ENCODE data around the gene MAPK8.

MAPK8 gene

DNA sequence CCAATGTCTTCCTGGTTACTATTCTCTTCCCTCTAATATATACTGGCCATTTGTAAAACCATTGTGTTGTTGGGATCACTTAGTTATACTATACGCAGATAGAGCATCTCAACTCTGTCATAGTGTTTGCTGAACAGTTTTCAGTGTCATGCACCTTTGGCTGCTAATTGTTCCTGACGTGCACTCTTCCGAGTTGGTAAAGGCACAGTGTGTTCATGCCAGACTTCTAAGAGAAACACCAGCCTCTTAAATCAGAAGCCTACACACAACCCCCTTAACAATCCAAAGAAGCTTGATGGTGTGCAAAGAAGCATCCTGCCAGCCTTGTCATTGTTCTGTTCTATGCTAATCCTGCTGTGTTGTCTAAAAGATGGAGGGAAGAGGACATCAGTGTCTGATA, 131.1 kb downstream of the MAPK8 start:
- TF ChIP-seq, protein P1, sequence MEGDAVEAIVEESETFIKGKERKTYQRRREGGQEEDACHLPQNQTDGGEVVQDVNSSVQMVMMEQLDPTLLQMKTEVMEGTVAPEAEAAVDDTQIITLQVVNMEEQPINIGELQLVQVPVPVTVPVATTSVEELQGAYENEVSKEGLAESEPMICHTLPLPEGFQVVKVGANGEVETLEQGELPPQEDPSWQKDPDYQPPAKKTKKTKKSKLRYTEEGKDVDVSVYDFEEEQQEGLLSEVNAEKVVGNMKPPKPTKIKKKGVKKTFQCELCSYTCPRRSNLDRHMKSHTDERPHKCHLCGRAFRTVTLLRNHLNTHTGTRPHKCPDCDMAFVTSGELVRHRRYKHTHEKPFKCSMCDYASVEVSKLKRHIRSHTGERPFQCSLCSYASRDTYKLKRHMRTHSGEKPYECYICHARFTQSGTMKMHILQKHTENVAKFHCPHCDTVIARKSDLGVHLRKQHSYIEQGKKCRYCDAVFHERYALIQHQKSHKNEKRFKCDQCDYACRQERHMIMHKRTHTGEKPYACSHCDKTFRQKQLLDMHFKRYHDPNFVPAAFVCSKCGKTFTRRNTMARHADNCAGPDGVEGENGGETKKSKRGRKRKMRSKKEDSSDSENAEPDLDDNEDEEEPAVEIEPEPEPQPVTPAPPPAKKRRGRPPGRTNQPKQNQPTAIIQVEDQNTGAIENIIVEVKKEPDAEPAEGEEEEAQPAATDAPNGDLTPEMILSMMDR (IDR thresholded peaks at IDR 0.05; ENCODE audit: control extremely low read depth, extremely low read depth, low read depth, missing control alignments) = no peak
- POLR2A ChIA-PET = no interaction called here
- DNase-seq (ENCODE audit: extremely low spot score) = no peak
- CTCF ChIA-PET = interaction anchor here (1.1 to 1.5 kb wide), 2 partner anchors 8 to 15 kb away, joined by 3 to 4 read pairs; no protein-coding TSS in a partner anchor

DNA sequence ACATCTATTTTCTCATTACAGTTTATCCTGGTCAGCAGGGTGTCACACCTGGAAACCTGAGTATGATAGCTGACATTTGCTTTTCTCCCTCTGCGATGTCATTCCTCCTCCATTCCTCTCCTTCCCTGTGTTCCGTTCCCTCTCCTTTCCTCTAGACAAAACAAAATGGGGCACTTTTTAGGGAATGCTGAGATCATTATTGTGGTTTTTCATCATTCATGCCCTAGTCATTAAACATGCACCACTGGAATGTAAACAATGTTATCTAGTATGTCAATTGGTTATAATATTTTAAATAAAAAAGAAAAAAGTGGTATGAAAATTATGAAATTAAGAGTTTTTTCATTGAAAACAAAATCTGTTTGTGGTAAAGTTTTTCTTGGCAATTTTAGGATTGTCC, 132.6 kb downstream of the MAPK8 start:
- TF ChIP-seq, protein P1 (IDR thresholded peaks at IDR 0.05; ENCODE audit: control extremely low read depth, extremely low read depth, low read depth, missing control alignments) = no peak
- DNase-seq (ENCODE audit: extremely low spot score) = no peak
- ChIA-PET CTCF (interaction anchor here (0.6 to 1.0 kb wide), 2 partner anchors 14 to 17 kb away, joined by 3 read pairs; no protein-coding TSS in a partner anchor), POLR2A (no interaction called here)

DNA sequence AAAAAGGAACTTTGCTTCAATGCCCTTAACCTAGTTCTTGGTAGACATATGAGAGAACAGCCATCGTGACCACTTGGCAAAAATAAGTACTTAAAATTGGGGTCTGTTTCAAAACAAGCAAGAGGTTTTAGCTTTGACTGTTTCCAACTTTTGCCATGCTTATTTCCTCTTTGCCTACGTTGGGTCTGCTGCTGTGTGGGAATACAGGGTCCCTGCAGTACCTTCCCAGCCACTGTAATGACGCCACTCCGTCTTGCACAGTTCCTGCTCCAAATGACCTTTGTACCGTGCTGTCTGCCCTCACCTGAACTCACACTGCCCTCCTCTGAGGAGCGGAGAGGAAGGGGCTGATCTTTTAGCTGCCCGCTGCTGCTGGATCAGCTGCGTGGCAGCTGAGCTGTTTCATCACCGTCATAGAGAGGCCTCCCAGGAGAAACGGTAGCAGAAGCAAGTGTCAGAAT, 133.1 kb downstream of the MAPK8 start:
- CTCF ChIA-PET = interaction anchor here (0.8 to 1.0 kb wide), 3 partner anchors 15 to 119 kb away, joined by 3 read pairs; no protein-coding TSS in a partner anchor
- no peak for DNase-seq (ENCODE audit: extremely low spot score)
- POLR2A ChIA-PET = no interaction called here
- TF ChIP-seq, protein P1 (IDR thresholded peaks at IDR 0.05; ENCODE audit: control extremely low read depth, extremely low read depth, low read depth, missing control alignments) = no peak

DNA sequence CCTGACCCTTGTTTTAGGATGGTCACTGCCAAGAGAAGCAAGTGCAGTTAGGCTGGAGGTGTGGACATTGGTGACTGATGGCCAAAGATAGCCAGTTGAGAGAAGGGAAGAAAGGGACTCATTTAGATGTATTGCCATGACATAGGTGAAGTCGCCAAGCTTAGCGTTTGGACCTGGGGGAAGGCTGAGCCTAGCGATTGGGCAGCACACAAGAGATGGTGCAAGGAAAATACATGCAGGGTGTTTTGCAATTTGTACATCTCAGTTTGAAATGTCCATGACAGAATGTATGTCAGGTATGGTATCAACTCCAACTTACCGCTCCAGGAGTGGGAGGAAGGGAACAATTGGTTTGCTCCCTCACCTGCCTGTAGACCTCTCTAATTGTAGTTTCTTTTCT, 134.3 kb downstream of the MAPK8 start:
- CTCF ChIA-PET = interaction anchor here (0.9 kb wide), 1 partner anchor 14 kb away, joined by 3 read pairs; no protein-coding TSS in a partner anchor
- TF ChIP-seq, protein P1 (IDR thresholded peaks at IDR 0.05; ENCODE audit: control extremely low read depth, extremely low read depth, low read depth, missing control alignments) = no peak
- DNase-seq (ENCODE audit: extremely low spot score) = no peak
- POLR2A ChIA-PET = no interaction called here

DNA sequence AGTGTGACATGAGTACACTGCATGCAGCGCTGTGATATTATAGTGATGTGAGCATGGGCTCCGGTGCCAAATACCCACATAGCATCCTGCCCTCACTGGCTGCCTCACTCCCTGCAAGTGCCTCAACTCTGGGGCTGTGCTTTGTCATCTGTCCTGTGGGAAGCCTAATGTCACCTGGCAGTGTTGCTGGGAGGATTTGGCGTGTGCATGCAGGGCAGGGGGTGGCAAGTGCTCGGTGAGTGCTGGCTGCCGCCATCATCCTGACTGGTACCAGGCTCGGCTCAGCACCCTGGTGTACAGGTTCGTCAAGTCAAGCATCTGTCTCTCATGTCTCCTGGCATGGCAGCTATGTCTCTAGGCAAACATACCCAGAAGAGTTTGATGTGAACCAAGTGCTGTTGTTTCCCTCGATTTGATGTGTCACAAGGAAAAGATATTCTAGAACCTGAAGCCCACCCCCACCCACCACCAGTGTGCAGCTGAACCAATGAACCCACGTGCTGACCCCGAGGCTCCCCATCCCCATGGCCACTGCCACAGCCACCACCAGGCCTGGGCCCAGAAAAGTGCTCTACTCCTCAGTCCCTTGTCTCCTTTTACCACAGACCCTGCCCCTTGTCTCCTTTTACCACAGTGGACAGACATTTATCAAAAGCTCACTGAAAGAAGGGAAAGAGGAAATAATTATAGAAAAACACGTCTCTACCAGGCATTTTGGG, 135.8 kb downstream of the MAPK8 start:
- DNase-seq (ENCODE audit: extremely low spot score) = no peak
- POLR2A ChIA-PET = no interaction called here
- CTCF ChIA-PET = interaction anchor here (1.1 to 1.4 kb wide), 5 partner anchors 10 to 214 kb away, joined by 3 to 4 read pairs (median 3); no protein-coding TSS in a partner anchor
- TF ChIP-seq, protein P1 (IDR thresholded peaks at IDR 0.05; ENCODE audit: control extremely low read depth, extremely low read depth, low read depth, missing control alignments) = no peak

DNA sequence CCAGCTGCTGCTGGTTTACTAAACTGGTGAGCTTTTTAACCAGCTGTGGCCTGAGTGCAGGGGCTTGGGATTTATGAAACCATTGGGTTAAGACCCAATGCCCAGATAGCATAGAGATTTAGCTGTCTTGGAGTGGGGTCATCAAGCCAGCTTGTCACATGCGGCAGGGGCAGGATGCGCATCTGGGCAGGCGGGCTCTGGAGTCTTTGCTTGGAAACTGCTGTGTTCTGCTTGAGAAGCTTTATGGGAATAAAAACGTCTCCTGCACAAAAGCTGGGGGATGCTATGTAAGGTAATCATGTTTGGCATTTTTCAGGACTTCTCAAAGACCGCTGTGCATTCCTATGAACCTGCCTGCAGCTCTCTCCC, 136.3 kb downstream of the MAPK8 start:
- ChIA-PET POLR2A (no interaction called here), CTCF (interaction anchor here (1.1 to 1.4 kb wide), 5 partner anchors 10 to 214 kb away, joined by 3 to 4 read pairs (median 3); no protein-coding TSS in a partner anchor)
- no peak for DNase-seq (ENCODE audit: extremely low spot score)
- TF ChIP-seq, protein P1 (IDR thresholded peaks at IDR 0.05; ENCODE audit: control extremely low read depth, extremely low read depth, low read depth, missing control alignments) = no peak
